Measurements from ENCODE around the gene CCNK. TPM values are rescaled to one million over a fixed set of nuclear protein-coding genes. Genes with fewer than 3 reads are reported as not detected.

The CCNK gene
- total and polyA plus RNA-seq, 2 of the 13 experiments (the other 11 are each of a cell fraction or from before 2014, with no cell fraction given), result 4.9 to 9.7 TPM

- H3K4me1 ChIP-seq (ENCODE audit: insufficient read depth, low read length), result peaks cover 29% of the 10 kb centered on the region
- ChIA-PET POLR2A (no interaction called here), CTCF (ENCODE audit: low intra/inter-chr PET ratio, low total read pairs) (no interaction called here)
- ATAC-seq (no peak), DNase-seq (ENCODE audit: low spot score) (no peak), FAIRE-seq (peak; percentile 37)
- in situ Hi-C loops (cut with HindIII; ENCODE audit: extremely low pct_ligation_motif_present, low pct_unique_long_range_greater_than_20kb) (no loop called here), intact Hi-C loops (cut with micrococcal nuclease; ENCODE audit: unreplicated experiment) (no loop called here)
- H2AFZ ChIP-seq (ENCODE audit: low read length), result no peak overlapping the region
- no peak overlapping the region for H3K4me3 ChIP-seq (replicated peaks in 1 of 3; ENCODE audit: insufficient read depth in 1 of 3, low read depth in 2 of 3, low read length in 3 of 3)
- no peaks in the 10 kb centered on the region for H3K27me3 ChIP-seq (ENCODE audit: control insufficient read depth in 1 of 2, insufficient read depth in 2 of 2, low read length in 2 of 2)
- H3K36me3 ChIP-seq (replicated peaks in 1 of 2; ENCODE audit: control insufficient read depth in 1 of 2, insufficient read depth in 2 of 2, low read length in 2 of 2), result peaks cover 12 to 55% of the 10 kb centered on the region in 2 experiments
- TF ChIP-seq ATAD3A (CRISPR knock-in tag; IDR thresholded peaks at IDR 0.05) (no peak), ZKSCAN5 (CRISPR knock-in tag; IDR thresholded peaks at IDR 0.05) (no peak), ZNF614 (CRISPR knock-in tag; IDR thresholded peaks at IDR 0.05; ENCODE audit: borderline replicate concordance) (no peak), ZNF670 (CRISPR knock-in tag; IDR thresholded peaks at IDR 0.05; ENCODE audit: borderline replicate concordance) (no peak), ZBTB2 (CRISPR knock-in tag; IDR thresholded peaks at IDR 0.05; ENCODE audit: low read depth) (no peak), ZNF205 (CRISPR knock-in tag; IDR thresholded peaks at IDR 0.05) (no peak), STAG1 (CRISPR knock-in tag; IDR thresholded peaks at IDR 0.05) (no peak), PPARG (CRISPR knock-in tag; conservative IDR thresholded peaks at IDR 0.05) (no peak)
- TF ChIP-seq, protein P1, sequence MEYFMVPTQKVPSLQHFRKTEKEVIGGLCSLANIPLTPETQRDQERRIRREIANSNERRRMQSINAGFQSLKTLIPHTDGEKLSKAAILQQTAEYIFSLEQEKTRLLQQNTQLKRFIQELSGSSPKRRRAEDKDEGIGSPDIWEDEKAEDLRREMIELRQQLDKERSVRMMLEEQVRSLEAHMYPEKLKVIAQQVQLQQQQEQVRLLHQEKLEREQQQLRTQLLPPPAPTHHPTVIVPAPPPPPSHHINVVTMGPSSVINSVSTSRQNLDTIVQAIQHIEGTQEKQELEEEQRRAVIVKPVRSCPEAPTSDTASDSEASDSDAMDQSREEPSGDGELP (IDR thresholded peaks at IDR 0.05; ENCODE audit: borderline replicate concordance, low read depth), result no peak
- TF ChIP-seq, protein P2, sequence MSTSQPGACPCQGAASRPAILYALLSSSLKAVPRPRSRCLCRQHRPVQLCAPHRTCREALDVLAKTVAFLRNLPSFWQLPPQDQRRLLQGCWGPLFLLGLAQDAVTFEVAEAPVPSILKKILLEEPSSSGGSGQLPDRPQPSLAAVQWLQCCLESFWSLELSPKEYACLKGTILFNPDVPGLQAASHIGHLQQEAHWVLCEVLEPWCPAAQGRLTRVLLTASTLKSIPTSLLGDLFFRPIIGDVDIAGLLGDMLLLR (CRISPR knock-in tag; IDR thresholded peaks at IDR 0.05), result no peak
- TF ChIP-seq, protein P3, sequence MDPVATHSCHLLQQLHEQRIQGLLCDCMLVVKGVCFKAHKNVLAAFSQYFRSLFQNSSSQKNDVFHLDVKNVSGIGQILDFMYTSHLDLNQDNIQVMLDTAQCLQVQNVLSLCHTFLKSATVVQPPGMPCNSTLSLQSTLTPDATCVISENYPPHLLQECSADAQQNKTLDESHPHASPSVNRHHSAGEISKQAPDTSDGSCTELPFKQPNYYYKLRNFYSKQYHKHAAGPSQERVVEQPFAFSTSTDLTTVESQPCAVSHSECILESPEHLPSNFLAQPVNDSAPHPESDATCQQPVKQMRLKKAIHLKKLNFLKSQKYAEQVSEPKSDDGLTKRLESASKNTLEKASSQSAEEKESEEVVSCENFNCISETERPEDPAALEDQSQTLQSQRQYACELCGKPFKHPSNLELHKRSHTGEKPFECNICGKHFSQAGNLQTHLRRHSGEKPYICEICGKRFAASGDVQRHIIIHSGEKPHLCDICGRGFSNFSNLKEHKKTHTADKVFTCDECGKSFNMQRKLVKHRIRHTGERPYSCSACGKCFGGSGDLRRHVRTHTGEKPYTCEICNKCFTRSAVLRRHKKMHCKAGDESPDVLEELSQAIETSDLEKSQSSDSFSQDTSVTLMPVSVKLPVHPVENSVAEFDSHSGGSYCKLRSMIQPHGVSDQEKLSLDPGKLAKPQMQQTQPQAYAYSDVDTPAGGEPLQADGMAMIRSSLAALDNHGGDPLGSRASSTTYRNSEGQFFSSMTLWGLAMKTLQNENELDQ (CRISPR knock-in tag; IDR thresholded peaks at IDR 0.05; ENCODE audit: borderline replicate concordance), result no peak
- H3K9ac ChIP-seq (ENCODE audit: insufficient read depth, low read depth, low read length), result no peak overlapping the region
- no TSS peak for BruUV-seq (replicated peaks)
- peaks cover 4% of the 10 kb centered on the region for H3K79me2 ChIP-seq (ENCODE audit: insufficient read depth, low read length)
- H3K4me2 ChIP-seq (ENCODE audit: low read depth, low read length), result no peak overlapping the region
- H3K27ac ChIP-seq (ENCODE audit: extremely low read length, insufficient read depth, low read length), result no peak overlapping the region
- no peaks in the 10 kb centered on the region for H3K9me3 ChIP-seq (ENCODE audit: low read length)
- 90% methylated on average over 5 of the region's 5 CpGs for WGBS (ENCODE audit: low lambda C conversion rate)
- H4K20me1 ChIP-seq (ENCODE audit: insufficient read depth, low read length), result no peaks in the 10 kb centered on the region; the same call in 1 of the 2 replicates
Observed at GRCh38 chr14:99459481-99460100, 21.6 kb upstream of the CCNK start.

Measured in HepG2 (cell line).